Thyroid gland (tissue), 4 donors: ENCODE results near the gene GARIN1A.

ENCODE experiments used
- POLR2A ChIP-seq, 2 donors: fragments of 450-650 bp; IDR thresholded peaks; one replicate each; pipeline ENCODE4 v1.6.1; 2017; ENCODE audit warnings: antibody characterized with exemption in 2 of 2, mild to moderate bottlenecking in 2 of 2, moderate library complexity in 1 of 2
- TF ChIP-seq, protein P1 (sequence below), 6 experiments: fragments of 200-600 bp in 3 of 6; fragments of 450-650 bp in 3 of 6; sonication (generic) in 3 of 6; IDR thresholded peaks; one replicate each; pipeline ENCODE4 v1.5.1; 2016 to 2019; ENCODE audit warnings: antibody characterized with exemption in 6 of 6, mild to moderate bottlenecking in 2 of 6, inconsistent platforms in 1 of 6, moderate library complexity in 1 of 6

- TF ChIP-seq, protein P1, sequence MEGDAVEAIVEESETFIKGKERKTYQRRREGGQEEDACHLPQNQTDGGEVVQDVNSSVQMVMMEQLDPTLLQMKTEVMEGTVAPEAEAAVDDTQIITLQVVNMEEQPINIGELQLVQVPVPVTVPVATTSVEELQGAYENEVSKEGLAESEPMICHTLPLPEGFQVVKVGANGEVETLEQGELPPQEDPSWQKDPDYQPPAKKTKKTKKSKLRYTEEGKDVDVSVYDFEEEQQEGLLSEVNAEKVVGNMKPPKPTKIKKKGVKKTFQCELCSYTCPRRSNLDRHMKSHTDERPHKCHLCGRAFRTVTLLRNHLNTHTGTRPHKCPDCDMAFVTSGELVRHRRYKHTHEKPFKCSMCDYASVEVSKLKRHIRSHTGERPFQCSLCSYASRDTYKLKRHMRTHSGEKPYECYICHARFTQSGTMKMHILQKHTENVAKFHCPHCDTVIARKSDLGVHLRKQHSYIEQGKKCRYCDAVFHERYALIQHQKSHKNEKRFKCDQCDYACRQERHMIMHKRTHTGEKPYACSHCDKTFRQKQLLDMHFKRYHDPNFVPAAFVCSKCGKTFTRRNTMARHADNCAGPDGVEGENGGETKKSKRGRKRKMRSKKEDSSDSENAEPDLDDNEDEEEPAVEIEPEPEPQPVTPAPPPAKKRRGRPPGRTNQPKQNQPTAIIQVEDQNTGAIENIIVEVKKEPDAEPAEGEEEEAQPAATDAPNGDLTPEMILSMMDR (IDR thresholded peaks at IDR 0.05): no peak
- no peak for TF ChIP-seq POLR2A (IDR thresholded peaks at IDR 0.05)
Observed at GRCh38 chr7:128671992-128672391, at the start of gene GARIN1A.
